K562 (cell line): ENCODE measurements around the gene ATRN. TPM values are rescaled to one million over a fixed set of nuclear protein-coding genes. Genes with fewer than 3 reads are reported as not detected.

Experiments
- AFF4 ChIP-seq: sonication (generic); formaldehyde crosslinking; IDR thresholded peaks from 2 replicates; pipeline ENCODE4 v1.8.0; 2023; ENCODE audit warnings: mild to moderate bottlenecking, missing genetic modification reagents
- CEBPG ChIP-seq, 3 experiments: fragments of 200-800 bp in 1 of 3; sonication (Bioruptor generic) in 1 of 3; sonication (generic) in 1 of 3; formaldehyde crosslinking in 1 of 3; IDR thresholded peaks in 2 of 3; conservative IDR thresholded peaks in 1 of 3; 2 replicates each; pipeline versions ENCODE4 v1.6.1 to v1.8.0; 2016 to 2022; ENCODE audit warnings: missing compliant biosample characterization in 2 of 3, missing genetic modification characterization in 2 of 3, mild to moderate bottlenecking in 1 of 3, missing genetic modification reagents in 1 of 3
- GTF2B ChIP-seq: IDR thresholded peaks from 2 replicates; pipeline ENCODE4 v1.6.1; 2011; ENCODE audit not compliant: insufficient read length; ENCODE audit errors: extremely low read depth
- HOMEZ ChIP-seq: fragments of 250-450 bp; sonication (Bioruptor Pico); IDR thresholded peaks from 2 replicates; pipeline ENCODE4 v1.4.0; 2020; ENCODE audit warnings: mild to moderate bottlenecking, moderate library complexity
- KLF16 ChIP-seq: IDR thresholded peaks from 2 replicates; pipeline ENCODE4 v1.6.1; 2016; ENCODE audit warnings: antibody characterized with exemption
- WHSC1 ChIP-seq: IDR thresholded peaks from one replicate; pipeline ENCODE4 v1.6.1; 2012; ENCODE audit warnings: low read length, control low read depth, inconsistent platforms
- ZFP1 ChIP-seq: fragments of 450-650 bp; formaldehyde crosslinking; IDR thresholded peaks from 2 replicates; pipeline ENCODE4 v1.4.0; 2020; ENCODE audit warnings: mild to moderate bottlenecking, mixed read lengths
- ZNF23 ChIP-seq: fragments of 250-450 bp; sonication (Bioruptor Pico); IDR thresholded peaks from 2 replicates; pipeline ENCODE4 v1.4.0; 2020; ENCODE audit warnings: mild to moderate bottlenecking
- polyA plus RNA-seq, 8 experiments: library from polyadenylated mRNA; depleted of rRNA in 4 of 8; stranded (reverse) in 5 of 8; unstranded in 3 of 8; fragments of >200 nt; fragmentation: Nextera tagmentation in 2 of 8; fragmentation: Illumina TruSeq in 1 of 8; extraction: Ambion mirVana in 2 of 8; extraction: Trizol in 1 of 8; gene quantifications; 2 replicates each; pipeline versions ENCODE4 v1.2.1 to v1.2.3, GENCODE V29; 2011 to 2014; ENCODE audit warnings: inconsistent platforms in 1 of 8, missing spikeins in 1 of 8
- total RNA-seq, 7 experiments: library from RNA; depleted of rRNA in 6 of 7; stranded (reverse); fragments of >200 nt in 6 of 7; fragmentation: Illumina TruSeq in 2 of 7; extraction: Trizol in 2 of 7; gene quantifications; 2 replicates each; pipeline versions ENCODE4 v1.2.1 to v1.2.3, GENCODE V29; 2011 to 2021; ENCODE audit warnings: low replicate concordance in 1 of 7
- TF ChIP-seq, protein P1 (sequence below): fragments of 250-450 bp; sonication (Bioruptor Pico); IDR thresholded peaks from 2 replicates; pipeline ENCODE4 v1.8.0; 2022; ENCODE audit warnings: inconsistent platforms

The ATRN gene
- total and polyA plus RNA-seq, 9 of the 15 experiments (the other 6 are each of a cell fraction or from before 2014, with no cell fraction given), result 0.69 to 16.5 (median 7.6) TPM

DNA sequence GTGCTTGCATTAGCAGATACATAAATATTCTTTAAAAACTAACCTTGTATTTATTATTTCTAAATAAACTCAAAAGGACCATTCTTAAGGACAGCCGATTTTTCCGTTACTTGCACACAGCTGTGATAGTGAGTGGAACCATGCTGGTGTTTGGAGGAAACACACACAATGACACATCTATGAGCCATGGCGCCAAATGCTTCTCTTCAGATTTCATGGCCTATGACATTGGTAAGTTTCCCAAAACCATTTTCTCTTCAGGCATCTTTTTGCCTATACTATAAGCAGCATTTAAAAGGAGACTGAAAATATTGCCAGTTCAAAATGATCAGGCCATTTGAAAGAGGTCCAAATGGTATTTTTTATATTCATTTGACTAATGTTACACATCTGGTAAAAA lies 92.3 kb downstream of the ATRN start (continued):
- TF ChIP-seq GTF2B (no peak), CEBPG (CRISPR knock-in tag; IDR thresholded peaks at IDR 0.05) (no peak), CEBPG (tag; conservative IDR thresholded peaks at IDR 0.05 in 1 of 2, IDR thresholded peaks at IDR 0.05 in 1 of 2) (no peak), WHSC1 (no peak), ZNF23 (CRISPR knock-in tag) (no peak), AFF4 (CRISPR knock-in tag) (no peak), ZFP1 (CRISPR knock-in tag) (no peak), HOMEZ (CRISPR knock-in tag) (no peak), KLF16 (no peak)
- TF ChIP-seq, protein P1, sequence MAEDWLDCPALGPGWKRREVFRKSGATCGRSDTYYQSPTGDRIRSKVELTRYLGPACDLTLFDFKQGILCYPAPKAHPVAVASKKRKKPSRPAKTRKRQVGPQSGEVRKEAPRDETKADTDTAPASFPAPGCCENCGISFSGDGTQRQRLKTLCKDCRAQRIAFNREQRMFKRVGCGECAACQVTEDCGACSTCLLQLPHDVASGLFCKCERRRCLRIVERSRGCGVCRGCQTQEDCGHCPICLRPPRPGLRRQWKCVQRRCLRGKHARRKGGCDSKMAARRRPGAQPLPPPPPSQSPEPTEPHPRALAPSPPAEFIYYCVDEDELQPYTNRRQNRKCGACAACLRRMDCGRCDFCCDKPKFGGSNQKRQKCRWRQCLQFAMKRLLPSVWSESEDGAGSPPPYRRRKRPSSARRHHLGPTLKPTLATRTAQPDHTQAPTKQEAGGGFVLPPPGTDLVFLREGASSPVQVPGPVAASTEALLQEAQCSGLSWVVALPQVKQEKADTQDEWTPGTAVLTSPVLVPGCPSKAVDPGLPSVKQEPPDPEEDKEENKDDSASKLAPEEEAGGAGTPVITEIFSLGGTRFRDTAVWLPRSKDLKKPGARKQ, result no peak
